Testis (tissue), 3 donors: ENCODE data around the gene SLC9A1. TPM values are rescaled to one million over a fixed set of nuclear protein-coding genes. Genes with fewer than 3 reads are reported as not detected.

ENCODE experiments used
- DNase-seq: peaks from one replicate; pipeline ENCODE4 v3.0.0-alpha.2; 2019
- H3K27ac ChIP-seq, 2 donors: fragments of 200-600 bp; sonication (generic); one replicate each; pipeline ENCODE4 v1.5.1; 2019
- H3K27me3 ChIP-seq: fragments of 200-600 bp; sonication (generic); one replicate; pipeline ENCODE4 v1.5.1; 2019
- H3K36me3 ChIP-seq: fragments of 200-600 bp; sonication (generic); one replicate; pipeline ENCODE4 v1.5.1; 2017; ENCODE audit warnings: low read depth; ENCODE audit errors: missing control alignments
- H3K4me1 ChIP-seq: fragments of 200-600 bp; sonication (generic); one replicate; pipeline ENCODE4 v1.5.1; 2019
- H3K4me3 ChIP-seq, 2 donors: fragments of 200-600 bp; sonication (generic); one replicate each; pipeline ENCODE4 v1.5.1; 2017 to 2019
- H3K9me3 ChIP-seq: fragments of 200-600 bp; sonication (generic); one replicate; pipeline ENCODE4 v1.5.1; 2017
- POLR2A ChIP-seq: fragments of 450-650 bp; IDR thresholded peaks from one replicate; pipeline ENCODE4 v1.6.1; 2017; ENCODE audit warnings: antibody characterized with exemption, mild to moderate bottlenecking, moderate library complexity
- WGBS, 2 donors: methylation state at CpG; one replicate each; pipeline ENCODE4 v1.1.5; 2018; 5-methylcytosine and 5-hydroxymethylcytosine counted together
- intact Hi-C: fragments of 100-400 bp; cut with DNase I; formaldehyde crosslinking; loops from one replicate; pipeline ENCODE4 v1.15.1; 2023; ENCODE audit warnings: low total_unique reads
- polyA plus RNA-seq: library from polyadenylated mRNA; stranded (reverse); fragments of 350-450 nt; fragmentation: Illumina TruSeq; extraction: RNeasy Lipid Tissue Mini Kit (QIAGEN cat#74804); gene quantifications from one replicate; pipeline ENCODE4 v1.2.3, GENCODE V29; 2014; ENCODE audit warnings: low read depth, low replicate concordance; ENCODE audit not compliant: insufficient read depth
- total RNA-seq, 2 donors: library from RNA; depleted of rRNA; stranded (reverse); fragments of >200 nt; gene quantifications; one replicate each; pipeline ENCODE4 v1.2.3, GENCODE V29; 2016
- TF ChIP-seq, protein P1 (sequence below), 3 experiments: fragments of 450-650 bp in 2 of 3; fragments of 200-600 bp in 1 of 3; sonication (generic) in 1 of 3; IDR thresholded peaks; one replicate each; pipeline ENCODE4 v1.5.1; 2016 to 2019; ENCODE audit warnings: antibody characterized with exemption in 3 of 3, mild to moderate bottlenecking in 2 of 3, moderate library complexity in 1 of 3

The SLC9A1 gene
- total and polyA plus RNA-seq, 3 donors from 2014 or later, result 16.8 to 33.5 (median 26.4) TPM

DNA sequence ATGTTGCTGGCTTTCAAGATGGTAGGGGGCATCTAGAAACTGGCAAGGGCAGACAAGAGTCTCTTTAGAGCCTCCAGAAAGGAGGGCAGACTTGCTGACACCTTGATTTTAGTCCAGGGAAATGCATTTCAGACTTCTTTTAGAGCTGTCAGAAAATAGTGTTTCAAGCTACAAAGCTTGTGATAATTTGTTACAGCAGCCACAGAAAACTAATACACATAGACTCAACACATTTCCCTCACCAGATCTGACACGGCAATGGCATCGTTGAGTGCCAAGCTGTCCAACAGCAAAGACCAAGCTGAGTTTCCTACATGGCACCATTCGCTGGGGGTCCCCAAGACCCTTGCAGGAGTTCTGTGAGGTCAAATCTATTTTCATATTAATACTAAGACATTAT, 62.0 kb downstream of the SLC9A1 start:
- Histone ChIP-seq H3K27ac (no peak overlapping the region), H3K4me1 (no peaks in the 10 kb centered on the region), H3K9me3 (no peaks in the 10 kb centered on the region), H3K27me3 (no peaks in the 10 kb centered on the region), H3K4me3 (no peak overlapping the region), H3K36me3 (no peaks in the 10 kb centered on the region)
- intact Hi-C loops, result loop anchor here (10.0 kb wide), 1 partner anchor 98 kb away; the partner anchor contains the start of gene TRNP1
- no peak for TF ChIP-seq POLR2A
- TF ChIP-seq, protein P1, sequence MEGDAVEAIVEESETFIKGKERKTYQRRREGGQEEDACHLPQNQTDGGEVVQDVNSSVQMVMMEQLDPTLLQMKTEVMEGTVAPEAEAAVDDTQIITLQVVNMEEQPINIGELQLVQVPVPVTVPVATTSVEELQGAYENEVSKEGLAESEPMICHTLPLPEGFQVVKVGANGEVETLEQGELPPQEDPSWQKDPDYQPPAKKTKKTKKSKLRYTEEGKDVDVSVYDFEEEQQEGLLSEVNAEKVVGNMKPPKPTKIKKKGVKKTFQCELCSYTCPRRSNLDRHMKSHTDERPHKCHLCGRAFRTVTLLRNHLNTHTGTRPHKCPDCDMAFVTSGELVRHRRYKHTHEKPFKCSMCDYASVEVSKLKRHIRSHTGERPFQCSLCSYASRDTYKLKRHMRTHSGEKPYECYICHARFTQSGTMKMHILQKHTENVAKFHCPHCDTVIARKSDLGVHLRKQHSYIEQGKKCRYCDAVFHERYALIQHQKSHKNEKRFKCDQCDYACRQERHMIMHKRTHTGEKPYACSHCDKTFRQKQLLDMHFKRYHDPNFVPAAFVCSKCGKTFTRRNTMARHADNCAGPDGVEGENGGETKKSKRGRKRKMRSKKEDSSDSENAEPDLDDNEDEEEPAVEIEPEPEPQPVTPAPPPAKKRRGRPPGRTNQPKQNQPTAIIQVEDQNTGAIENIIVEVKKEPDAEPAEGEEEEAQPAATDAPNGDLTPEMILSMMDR (IDR thresholded peaks at IDR 0.05), result no peak
- WGBS, 2 donors, result 90 to 99% methylated on average over 3 of the region's 3 CpGs
- DNase-seq, result no peak

GRCh38 chr1:27090911-27091310, 64.0 kb downstream of the SLC9A1 start:
- no peak overlapping the region for H3K4me3 ChIP-seq
- no peaks in the 10 kb centered on the region for H3K36me3 ChIP-seq
- H3K27ac ChIP-seq, result no peak overlapping the region
- TF ChIP-seq, protein P1 (IDR thresholded peaks at IDR 0.05), result no peak
- no peak for TF ChIP-seq POLR2A
- no peak for DNase-seq
- H3K4me1 ChIP-seq, result no peaks in the 10 kb centered on the region
- intact Hi-C loops, result loop anchor here (10.0 kb wide), 1 partner anchor 96 kb away; the partner anchor contains the start of gene TRNP1
- no peaks in the 10 kb centered on the region for H3K27me3 ChIP-seq
- H3K9me3 ChIP-seq, result no peaks in the 10 kb centered on the region
- 89 to 97% methylated on average over 5 of the region's 5 CpGs for WGBS, 2 donors

DNA sequence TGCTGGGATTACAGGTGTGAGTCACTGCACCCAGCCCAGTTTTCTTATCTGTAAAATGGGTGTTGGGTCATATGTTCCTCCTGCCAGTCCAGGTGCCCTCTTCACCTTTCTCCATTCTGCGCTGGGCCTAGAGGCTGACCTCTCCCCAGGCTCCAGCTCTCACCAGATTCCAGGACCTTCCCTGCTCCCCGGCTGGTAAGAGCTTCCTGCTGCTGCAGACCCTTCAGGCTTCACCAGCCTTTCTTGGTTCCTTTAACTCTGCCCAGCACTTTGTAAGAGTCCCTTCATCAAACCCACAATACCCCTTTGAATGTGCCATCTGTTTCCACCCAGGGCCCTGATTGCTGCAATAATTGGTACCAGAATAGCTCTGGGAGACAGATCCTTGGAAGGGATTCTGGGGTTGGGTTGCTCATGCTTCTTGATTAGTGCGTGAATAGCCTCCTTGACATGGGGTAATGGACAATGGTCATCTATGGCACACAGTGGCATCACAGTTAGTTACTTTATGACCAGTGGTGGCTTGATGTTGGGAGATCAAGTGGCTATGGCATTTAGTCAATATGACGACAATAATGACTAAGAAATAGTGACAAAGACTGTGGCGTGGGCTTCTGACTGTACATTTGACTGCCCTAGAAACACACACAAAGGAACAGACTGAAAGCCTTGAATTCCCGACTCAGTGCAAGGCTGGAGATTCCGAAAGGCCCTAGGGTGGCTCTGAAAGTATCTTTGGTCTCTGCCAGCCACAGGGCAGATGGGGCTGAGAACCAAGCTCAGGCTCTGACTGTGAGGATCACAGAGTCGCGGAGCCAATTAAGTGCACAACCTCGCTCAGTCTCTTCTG, 67.3 kb downstream of the SLC9A1 start:
- no peak overlapping the region for H3K27ac ChIP-seq
- no peaks in the 10 kb centered on the region for H3K36me3 ChIP-seq
- intact Hi-C loops, result no loop called here
- H3K27me3 ChIP-seq, result no peaks in the 10 kb centered on the region
- no peaks in the 10 kb centered on the region for H3K9me3 ChIP-seq
- H3K4me1 ChIP-seq, result no peaks in the 10 kb centered on the region
- DNase-seq, result no peak
- H3K4me3 ChIP-seq, result no peak overlapping the region
- WGBS, 2 donors, result 89 to 96% methylated on average over 10 of the region's 10 CpGs
- TF ChIP-seq, protein P1 (IDR thresholded peaks at IDR 0.05), result no peak
- TF ChIP-seq POLR2A, result no peak

- TF ChIP-seq POLR2A, result no peak
- TF ChIP-seq, protein P1 (IDR thresholded peaks at IDR 0.05), result no peak
- no peak overlapping the region for H3K27ac ChIP-seq
- WGBS, 2 donors, result 90 to 97% methylated on average over 3 of the region's 3 CpGs
Observed at GRCh38 chr1:27086628-27087027, 68.3 kb downstream of the SLC9A1 start.

More at GRCh38 chr1:27086628-27087027, 68.3 kb downstream of the SLC9A1 start:
- Histone ChIP-seq H3K4me1 (no peaks in the 10 kb centered on the region), H3K4me3 (no peak overlapping the region), H3K27me3 (no peaks in the 10 kb centered on the region), H3K9me3 (no peaks in the 10 kb centered on the region), H3K36me3 (no peaks in the 10 kb centered on the region)
- intact Hi-C loops, result no loop called here
- DNase-seq, result no peak
